Measurements from ENCODE around the gene TUBGCP2.

Gene TUBGCP2

DNA sequence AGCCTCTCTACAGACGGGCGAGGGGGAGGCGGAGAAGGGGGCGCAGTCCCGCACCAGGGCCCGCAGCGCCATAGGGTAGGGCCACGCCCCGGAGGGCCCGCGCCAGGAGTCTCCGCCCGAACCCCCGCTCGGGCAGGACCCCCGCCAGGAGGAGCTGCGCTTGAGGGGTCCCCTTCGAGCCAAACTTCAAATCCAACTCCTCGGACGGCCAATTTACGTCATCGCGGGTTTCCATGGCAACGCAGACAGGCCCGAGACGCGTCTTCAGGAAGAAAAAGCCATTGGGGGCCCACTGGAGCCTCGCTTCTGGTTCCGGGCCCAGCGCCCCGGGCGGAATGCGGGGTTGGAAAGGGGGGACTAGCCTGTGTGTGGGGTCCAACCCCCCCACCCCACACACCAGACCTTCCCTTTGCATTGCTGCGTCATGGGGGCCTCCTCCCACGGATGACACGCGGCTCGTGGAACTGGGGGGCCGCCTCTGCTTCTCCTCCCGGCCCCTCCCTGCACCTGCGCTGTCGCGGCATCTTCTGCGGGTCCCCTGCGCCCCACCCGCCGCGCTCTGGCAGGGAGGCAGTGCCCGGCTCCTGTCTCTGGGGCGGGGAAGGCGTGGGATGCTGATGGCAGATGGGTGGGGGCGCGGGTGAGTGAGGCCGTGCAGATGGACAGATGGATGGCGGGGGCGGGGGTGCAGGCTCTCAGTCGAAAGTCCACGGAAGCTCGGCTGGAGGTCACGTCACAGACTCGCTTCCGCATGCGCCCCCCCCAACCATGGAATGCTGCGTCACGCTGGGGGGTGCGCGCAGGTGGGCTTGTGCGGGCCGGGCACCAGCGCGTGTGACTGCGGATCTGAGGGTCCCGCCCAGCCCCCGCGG lies 26.8 kb upstream of the TUBGCP2 start:
- no peak overlapping the region; the same call in 1 of the 2 replicates for H3K4me3 ChIP-seq (ENCODE audit: low read depth, low read length)
- no peak for DNase-seq (ENCODE audit: low read depth)
- TF ChIP-seq, protein P1, sequence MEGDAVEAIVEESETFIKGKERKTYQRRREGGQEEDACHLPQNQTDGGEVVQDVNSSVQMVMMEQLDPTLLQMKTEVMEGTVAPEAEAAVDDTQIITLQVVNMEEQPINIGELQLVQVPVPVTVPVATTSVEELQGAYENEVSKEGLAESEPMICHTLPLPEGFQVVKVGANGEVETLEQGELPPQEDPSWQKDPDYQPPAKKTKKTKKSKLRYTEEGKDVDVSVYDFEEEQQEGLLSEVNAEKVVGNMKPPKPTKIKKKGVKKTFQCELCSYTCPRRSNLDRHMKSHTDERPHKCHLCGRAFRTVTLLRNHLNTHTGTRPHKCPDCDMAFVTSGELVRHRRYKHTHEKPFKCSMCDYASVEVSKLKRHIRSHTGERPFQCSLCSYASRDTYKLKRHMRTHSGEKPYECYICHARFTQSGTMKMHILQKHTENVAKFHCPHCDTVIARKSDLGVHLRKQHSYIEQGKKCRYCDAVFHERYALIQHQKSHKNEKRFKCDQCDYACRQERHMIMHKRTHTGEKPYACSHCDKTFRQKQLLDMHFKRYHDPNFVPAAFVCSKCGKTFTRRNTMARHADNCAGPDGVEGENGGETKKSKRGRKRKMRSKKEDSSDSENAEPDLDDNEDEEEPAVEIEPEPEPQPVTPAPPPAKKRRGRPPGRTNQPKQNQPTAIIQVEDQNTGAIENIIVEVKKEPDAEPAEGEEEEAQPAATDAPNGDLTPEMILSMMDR (IDR thresholded peaks at IDR 0.05; ENCODE audit: low read depth, low read length, missing control alignments), result no peak

DNA sequence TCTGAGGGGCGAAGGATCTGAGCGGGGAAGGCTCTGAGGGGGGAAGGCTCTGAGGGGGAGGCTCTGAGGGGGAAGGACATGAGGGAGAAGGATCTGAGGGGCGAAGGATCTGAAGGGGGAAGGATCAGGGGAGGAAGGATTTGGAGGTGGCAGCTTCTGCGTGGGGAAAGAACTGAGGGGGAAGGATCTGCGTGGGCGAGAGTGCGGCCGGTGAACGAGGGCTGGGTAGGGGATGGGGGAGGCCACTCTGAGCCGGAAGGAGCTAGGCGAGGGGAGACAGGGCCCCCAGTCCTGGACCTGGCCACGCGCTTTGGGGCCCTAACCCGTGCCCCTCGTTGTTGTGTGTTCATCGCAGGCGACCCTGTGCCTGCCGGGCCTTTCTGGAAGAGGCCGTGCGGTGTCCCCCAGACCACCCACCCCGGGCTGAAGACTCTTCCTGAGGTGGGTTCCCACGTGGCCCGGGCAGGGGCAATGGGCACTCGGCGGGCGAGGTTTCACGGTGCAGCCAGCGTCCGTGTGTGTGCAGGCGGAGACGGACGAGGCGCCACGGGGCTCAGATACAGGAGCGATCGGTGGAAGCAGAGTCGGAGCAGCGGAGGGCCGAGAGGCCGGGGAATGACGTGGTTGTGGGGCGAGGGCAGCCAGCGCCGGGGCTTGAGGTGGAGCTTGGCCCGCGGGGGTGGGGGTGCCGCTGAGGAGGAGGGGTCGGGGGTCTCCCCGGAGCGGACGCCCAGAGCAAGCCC lies 26.0 kb upstream of the TUBGCP2 start:
- no peak for DNase-seq (ENCODE audit: low read depth)
- TF ChIP-seq, protein P1 (IDR thresholded peaks at IDR 0.05; ENCODE audit: low read depth, low read length, missing control alignments), result no peak
- no peak overlapping the region for H3K4me3 ChIP-seq (ENCODE audit: low read depth, low read length)

DNA sequence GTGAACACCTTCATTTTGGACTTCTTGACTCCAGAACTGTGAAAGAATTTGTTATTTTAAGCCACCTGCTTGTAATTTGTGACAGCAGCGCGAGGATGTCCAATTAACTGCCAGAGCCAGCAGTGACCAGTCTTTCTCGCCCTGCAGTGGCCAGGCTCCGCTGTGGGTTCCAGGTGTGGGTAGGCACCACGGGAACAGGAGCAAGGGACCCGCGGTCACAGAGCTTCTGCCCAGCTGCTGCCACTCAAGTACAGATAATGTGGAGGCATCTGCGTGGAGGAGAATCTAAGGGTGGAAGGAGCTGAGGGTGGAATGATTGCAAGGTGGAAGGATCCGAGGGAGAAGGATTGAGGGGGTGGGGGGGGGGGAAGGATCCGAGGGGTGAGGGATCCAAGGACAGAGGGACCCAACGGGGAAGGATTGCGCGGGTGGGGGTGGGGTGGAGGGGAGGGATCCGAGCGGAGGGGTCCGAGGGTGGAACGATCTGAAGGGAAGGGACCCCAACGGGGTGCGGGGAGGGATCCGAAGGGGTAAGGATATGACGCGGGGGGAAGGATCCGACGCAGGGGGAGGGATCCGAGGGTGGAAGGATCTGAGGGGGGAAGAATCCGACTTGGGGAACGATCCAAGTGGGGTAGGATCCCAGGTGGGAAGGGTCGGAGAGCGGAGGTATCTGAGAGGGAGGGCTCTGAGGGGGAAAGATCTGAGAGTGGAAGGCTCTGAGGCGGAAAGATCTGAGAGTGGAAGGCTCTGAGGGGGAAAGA lies 24.4 kb upstream of the TUBGCP2 start:
- TF ChIP-seq, protein P1 (IDR thresholded peaks at IDR 0.05; ENCODE audit: low read depth, low read length, missing control alignments), result no peak

DNA sequence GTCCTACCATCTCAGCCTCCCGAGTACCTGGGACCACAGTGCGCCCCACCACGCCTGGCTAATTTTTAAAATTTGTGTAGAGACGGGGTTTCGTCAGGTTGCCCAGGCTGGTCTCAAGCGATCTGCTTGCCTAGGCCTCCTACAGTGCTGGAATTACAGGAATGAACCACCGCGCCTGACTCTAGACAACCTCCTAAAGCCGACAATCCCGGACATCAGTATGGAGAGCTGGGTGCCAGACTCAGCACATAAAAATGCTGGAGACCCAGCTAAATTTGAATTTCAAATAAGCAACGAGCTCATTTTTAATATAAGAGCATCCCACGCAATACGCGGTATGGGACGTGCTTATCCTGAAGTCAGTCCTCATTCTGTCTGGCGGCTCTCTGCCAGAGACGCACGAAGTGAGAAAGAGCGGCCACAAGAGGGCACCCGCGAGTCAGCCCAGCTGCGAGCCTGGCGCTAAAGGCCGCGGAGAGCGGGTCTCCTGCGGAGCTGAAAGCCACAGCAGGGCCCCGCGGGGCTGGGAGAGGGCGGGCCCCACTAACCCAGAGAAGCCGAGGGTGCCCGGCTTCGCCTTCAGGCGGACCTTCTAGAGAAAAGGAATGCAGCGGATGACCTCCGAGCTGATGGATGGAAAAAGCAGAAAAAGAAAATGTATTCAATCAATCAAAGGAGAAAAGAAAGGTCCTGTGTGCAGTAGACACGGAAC lies 21.0 kb upstream of the TUBGCP2 start:
- peak overlapping the region; percentile 27 for H3K4me3 ChIP-seq (ENCODE audit: low read depth, low read length)
- peak; percentile 43 for DNase-seq (ENCODE audit: low read depth)
- TF ChIP-seq, protein P1 (IDR thresholded peaks at IDR 0.05; ENCODE audit: low read depth, low read length, missing control alignments), result peak; percentile 90

More for the DNA sequence above, 24.4 kb upstream of the TUBGCP2 start:
- no peak overlapping the region for H3K4me3 ChIP-seq (ENCODE audit: low read depth, low read length)
- no peak for DNase-seq (ENCODE audit: low read depth)

DNA sequence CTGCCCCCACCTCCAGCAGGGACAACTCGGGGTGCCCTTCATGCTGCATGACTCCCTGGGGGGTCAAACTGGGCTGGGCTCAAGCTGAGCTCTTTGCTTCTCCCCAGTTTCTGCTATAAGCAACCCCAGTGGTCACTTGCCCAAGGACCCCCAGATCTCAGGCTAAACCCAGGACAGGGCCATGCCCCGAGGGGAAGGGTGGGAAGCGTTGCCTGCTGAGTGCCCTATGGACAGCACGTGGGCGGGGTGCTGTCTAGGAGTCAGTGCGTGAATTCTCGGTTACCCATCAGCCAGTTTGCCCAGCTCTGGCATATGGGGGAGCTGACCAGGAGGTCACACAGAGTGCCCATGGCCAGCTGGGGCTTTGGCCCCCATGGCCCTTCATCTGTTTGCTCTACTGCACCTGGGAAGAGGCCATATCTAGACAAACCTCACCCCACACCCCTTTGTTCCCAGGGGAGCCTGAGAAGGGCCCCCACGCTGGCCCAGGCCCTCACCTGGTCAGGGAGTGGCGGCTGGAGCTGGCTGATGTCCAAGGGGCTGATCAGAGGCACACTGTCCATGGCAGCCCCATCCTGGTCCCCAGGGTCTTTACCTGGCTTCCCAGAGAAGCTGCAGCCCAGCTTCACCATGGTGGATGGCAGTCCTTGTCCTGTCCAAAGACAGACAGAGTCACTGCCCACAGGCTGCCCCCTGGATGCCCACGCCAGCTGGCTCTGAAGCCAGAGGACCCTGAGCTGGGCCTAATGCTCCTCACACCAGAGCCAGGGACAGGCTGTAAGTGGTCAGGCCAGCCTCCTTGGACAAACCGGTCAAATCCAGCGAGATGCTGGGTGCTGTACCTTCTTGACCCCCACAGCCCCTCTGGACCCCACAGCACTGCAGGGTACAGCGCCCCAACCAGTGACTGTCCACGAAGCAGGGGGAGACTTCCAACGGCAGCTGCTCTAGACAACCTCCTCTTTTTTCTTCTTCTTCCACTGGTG lies 20.0 kb upstream of the TUBGCP2 start:
- no peak overlapping the region for H3K4me3 ChIP-seq (ENCODE audit: low read depth, low read length)
- DNase-seq (ENCODE audit: low read depth), result no peak
- TF ChIP-seq, protein P1 (IDR thresholded peaks at IDR 0.05; ENCODE audit: low read depth, low read length, missing control alignments), result no peak
